GM18873 (cell line): ENCODE measurements around the gene COG5.

Experiments used
- ATAC-seq: cut with Tn5 transposase; IDR thresholded peaks from one replicate; pipeline ENCODE4 v1.9.1; 2021; ENCODE audit warnings: mild to moderate bottlenecking, moderate library complexity, moderate number of reproducible peaks; ENCODE audit not compliant: unreplicated experiment, low FRiP score

The COG5 gene

DNA sequence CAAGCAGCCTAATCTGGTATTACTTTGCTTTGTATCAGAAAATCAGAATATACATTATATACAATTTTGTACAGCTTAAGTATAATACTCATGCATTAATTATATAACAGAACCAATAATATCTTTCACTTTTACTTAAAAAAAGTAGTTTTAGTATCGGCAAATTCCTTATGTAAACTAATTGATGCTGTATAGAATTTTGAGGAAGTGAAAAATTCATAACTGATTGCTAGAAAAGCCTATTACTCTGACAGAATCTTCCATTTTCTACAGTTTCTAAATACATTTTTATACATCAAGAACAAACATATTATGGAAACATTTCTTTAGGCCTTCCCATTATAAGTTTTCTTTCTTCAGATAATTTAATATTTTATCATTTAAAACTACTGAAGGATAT, 217.8 kb downstream of the COG5 start:
- no peak for ATAC-seq

DNA sequence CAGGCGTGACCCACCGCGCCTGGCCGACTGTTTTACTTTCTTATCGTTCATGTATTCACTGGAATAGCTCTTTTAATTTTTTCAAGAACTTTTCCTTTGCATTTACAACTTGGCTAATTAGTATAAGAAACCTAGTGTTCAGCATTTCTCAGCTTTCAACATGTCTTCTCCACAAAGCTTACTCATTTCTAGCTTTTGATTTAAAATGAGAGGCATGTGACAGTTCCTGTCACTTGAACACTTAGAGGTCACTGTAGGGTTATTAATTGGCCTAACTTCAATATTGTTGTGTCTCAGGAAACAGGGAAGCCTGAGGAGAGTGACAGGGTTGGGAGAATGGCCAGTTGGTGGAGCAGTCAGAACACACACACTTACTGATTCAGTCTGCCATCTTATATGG, 218.9 kb downstream of the COG5 start:
- ATAC-seq, result no peak

DNA sequence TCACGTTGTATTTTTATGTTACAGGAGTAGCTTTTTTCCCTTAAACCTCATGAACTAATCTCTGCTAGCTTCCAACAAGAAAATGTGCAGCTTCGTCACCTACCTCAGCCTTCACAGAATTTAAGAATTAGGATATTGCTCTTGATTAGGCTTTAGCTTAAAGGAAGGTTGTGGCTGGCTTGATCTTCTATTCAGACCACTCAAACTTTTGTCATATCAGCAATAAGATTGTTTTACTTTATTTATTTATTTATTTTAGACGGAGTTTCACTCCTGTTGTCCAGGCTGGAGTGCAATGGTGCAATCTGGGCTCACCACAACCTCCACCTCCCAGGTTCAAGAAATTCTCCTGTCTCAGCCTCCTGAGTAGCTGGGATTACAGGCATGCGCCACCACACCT, 219.4 kb downstream of the COG5 start:
- ATAC-seq, result no peak

DNA sequence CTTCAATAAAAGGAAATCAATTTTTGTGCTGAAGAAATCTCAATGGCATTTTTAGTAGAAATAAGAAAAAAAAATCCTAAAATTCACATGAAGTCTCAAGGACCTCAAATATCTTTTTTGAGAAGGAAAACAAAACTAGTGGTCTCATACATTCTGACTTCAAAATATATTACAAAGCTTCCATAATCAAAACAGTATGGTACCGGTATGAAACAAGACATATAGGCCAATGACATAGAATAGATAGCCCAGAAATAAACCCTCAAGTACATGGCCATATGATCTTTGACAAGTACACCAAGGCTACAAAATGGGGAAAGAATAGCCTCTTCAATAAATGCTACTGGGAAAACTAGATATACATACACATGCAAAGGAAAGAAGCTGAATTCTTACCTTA, 225.6 kb downstream of the COG5 start:
- ATAC-seq, result no peak

DNA sequence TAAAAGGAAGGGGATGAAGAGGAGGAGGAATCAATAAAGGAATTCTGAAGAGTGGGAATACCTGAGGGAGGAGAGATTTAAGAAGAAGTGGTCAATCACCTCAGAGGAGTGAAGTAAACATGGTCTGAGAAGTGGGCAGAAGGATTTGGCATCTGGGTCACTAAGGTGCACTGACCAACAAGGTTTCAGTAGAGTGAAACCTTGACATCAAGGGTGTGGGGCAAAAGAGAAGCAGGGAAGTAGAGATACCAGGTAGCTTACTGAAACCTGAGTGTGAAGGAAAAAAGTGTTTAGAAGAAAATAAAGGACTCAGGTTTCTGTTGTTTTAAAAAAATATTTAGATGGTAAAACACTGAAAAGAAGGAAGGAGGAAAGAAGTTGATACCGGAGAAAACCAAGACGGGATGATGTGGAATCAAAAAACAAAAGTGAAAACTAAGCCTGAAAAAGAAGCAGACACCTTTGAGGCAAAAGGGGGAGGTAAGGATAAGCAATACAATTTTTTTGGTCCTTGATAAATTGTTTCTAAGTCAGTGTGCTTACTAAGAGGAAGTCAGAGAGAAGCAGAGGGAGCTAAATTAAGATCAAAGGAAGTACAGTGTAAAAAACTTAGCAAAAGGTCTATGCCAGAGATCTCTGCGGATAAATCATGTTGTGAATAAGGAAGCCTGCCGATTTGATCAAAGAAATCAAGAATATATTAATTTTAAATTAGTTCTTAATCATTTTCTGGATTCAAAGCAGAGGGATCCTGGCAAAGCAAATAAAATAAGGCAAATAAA, 231.0 kb downstream of the COG5 start:
- ATAC-seq, result no peak

DNA sequence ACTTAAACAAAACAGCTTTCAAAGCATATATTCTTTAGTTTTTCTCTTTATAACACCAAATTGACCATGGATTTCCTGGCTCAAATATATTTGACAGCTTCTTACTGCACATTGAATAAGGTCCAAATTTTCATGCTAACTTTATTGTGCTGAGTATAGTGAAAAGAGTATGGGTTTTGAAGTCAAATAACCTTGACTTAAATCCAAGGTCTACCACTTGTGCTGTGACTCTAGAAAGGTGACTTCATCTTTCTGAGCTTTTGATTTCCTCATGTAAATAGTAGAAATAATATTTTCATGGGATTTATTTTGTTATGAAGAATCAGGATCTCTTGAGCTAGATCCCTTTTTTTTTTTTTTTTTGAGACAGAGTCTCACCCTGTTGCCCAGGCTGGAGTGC, 233.2 kb downstream of the COG5 start:
- ATAC-seq, result no peak

DNA sequence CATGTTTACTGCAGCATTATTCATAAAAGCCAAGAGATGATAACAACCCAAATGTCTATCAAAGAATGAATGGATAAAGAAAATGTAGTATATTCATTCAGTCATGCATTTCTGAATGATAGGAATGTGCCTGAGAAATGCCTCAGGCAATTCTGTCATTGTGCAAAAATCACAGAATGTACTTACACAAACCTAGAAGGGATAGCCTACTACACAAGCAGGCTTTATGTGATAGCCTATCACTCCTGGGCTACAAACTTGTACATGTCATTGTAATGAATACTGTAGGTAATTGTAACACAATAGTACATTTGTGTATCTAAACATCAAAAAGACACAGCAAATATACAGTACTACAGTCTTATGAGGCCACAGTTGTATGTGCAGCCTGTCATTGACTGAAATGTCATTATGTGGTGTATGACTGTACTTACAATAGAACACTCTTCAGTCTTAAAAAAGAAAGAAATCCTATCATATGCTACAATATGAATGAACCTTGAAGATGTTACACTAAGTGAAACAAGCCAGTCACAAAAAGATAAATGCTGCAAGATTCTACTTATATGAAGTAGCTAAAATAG, 235.6 kb downstream of the COG5 start:
- ATAC-seq, result no peak

DNA sequence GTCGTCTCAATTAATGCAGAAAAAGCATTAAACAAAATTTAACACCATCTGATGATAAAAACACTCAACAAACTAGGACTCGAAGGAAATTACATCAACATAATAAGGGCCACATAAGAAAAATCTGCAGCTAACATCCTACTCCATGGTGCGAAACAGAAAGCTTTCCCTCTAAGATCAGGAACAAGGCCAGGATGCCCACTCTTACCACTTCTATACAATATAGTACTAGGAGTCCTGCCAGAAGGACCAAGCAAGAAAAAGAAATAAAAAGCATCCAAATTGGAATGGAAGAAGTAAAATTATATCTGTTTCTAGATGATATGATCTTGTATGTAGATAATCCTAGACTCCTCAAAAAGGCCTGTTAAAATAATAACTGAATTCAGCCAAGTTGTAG, 237.7 kb downstream of the COG5 start:
- ATAC-seq, result no peak

DNA sequence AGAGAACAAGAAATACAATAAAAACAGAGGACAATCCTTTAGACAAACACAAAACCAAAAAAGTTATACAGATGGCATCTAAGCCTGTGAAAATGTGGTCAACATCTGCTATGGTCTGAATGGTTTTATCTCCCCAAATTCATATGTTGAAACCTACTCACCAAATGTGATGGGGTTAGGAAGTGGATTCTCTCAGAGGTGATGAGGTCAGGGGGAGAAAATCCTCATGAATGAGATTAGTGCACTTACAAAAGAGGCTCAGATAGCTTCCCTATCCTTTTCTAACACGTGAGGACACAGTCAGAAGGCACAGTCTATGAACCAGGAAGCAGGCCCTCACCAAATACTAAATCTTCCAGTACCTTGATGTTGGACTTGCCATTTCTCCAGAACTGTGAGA, 241.7 kb downstream of the COG5 start:
- ATAC-seq, result no peak

DNA sequence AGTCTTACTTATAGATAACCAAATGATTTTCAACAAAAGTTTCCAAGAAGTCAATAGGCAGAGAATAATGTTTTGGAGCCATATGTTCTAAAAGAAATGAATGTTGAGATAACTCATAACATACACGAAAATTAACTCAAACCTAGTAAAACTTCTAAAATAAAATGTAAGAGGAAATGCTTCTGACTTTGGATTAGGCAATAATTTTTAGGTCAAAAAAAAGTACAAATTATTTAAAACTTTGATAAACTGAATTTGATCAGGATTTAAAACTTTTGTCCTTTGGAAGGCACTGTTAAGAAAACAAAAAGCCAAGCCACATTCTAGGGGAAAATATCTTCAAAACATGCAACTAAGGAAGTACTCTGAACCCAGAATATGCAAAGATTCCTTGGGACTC, 242.1 kb downstream of the COG5 start:
- no peak for ATAC-seq

DNA sequence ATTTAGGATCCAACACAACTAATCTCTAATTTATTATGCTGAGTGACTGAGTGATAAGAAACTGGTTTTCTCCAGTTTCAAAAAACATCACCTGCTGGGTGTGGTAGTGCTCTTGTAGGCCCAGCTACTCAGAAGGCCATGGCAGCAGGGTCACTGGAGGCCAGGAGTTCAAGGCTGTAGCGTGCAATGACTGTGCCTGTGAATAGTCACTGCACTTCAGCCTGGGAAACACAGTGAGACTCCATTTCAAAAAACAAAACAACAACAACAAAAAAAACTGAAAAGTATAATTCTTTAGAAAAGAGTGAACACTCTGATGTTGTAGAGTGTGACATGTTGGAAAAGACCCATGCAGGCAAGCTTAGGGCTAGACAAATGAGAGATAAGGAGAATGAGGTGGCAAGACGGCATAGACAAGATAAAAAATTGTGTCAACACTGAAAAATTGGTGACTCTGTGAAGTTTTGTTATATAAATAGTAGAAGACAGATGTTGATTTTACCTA, 243.9 kb downstream of the COG5 start:
- no peak for ATAC-seq

DNA sequence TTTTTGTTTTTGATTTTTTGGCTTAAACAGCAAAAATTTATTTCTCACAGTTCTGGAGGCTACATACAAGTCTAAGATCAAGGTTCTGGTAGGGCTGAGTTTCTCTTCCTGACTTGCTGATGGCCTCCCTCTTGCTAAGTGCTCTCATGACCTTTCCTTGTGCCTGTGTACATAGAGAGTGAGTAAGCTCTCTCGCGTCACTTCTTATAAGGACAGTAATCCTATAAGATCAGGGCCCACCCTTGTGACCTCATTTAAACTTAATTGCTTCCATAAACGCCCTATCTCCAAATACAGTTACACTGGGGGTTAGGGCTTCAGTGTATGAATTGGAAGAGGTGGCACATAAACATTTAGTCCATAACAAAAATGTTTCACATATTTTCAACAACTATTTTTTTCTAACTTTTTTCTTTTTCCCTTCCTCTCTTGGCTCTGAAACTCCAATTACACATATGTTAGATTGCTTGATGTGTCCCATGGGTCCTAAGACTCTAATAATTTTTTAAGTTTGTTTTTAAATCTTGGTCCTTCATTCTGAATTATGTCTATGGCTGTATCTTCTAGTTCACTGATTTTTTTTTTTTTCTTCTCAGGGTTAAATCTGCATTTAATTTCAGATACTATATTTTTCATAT, 245.1 kb downstream of the COG5 start:
- ATAC-seq, result no peak

DNA sequence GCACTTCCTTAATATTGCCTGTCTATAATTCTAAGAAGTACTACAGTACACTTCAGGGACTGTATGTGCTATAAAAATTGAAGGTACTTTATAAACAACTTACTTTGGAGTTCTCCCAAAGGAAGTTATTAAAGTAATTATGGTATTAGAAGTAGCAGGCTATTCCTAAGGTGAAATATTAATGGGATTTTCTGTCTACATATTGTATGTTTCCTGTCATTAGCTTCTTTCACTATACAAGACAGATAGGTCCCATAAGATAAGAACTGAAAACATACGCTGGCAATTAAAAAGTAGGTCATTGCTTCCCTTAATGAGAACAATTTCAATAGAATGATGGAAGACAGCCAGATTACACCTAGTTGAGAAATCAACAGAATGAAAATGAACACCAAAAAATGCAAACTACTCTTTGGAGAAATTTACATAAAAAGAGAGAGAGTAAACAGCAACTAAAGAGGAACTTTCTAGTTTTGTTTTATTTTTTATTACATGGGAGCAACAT, 248.0 kb downstream of the COG5 start:
- no peak for ATAC-seq

DNA sequence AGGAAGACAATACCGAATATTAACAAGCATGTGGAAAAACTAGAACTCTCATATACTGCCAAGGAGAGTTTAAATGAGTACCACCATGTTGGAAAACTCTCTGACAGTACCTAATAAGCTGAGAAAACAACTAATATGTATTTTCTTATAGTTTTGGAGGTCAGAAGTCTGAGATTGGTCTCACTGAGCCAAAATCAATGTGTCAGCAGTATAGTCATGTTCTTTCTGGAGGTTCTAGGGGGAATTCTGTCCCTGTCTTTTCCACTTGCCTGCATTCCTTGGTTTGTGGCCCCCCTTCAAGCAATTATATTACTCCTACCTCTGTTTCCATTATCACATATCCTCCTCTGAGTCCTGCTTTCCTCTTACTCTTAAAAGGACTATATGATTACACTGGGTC, 250.4 kb downstream of the COG5 start:
- ATAC-seq, result no peak

DNA sequence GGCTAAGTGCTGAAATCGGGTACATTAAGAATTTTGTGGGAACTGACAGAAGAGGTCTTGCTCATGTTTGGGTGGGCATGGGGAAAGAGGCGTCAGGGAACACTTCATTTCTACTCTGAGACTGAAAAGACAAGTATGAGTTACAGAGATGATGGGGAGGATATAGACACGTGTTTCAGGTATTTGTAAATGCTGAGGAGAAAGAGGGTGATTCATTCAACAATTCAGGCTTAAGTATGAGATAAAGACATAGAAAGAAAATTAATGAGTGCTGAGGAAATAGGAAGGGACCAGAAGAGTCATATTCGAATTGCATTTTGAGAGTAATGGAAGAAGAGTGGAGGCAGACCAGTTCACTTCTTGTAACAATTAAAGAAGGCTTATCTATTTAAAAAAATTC, 251.3 kb downstream of the COG5 start:
- ATAC-seq, result no peak

DNA sequence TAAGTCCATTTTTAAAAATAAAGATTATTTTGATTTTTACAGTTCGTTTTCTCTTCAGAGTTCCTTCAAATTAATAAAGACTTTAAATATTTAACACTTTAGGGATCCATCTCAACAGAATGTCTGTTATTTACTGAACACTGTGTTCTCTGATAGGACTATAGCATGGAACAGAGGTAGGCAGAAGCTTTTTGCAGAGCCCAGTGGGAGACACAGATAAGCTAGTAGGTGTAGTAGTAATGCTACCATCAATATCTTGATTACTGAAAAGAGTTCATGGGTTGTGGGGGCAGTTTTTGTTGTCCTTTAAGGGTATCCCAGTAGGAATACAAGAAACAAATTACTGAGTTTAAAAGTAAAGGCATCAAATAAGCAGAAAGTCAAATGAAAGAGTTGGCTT, 254.4 kb downstream of the COG5 start:
- ATAC-seq, result no peak

DNA sequence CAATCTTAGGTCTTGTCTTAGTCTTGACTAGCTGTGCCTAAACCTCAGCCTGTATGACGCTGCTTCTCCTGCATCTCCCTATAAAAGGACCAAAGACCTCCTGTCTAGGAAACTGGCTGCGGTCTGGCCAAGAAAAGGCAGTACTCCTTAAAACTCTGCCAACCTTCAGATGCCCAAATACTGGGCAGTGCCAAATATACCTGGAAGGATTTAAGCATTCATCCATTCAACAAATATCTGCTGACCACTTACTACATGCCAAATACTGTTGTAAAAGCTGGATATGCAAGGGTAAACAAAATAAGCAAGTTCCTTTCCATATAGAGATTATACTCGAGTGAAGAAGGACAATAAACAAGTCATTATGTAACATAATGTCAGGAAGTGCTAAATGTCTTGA, 259.1 kb downstream of the COG5 start:
- no peak for ATAC-seq

DNA sequence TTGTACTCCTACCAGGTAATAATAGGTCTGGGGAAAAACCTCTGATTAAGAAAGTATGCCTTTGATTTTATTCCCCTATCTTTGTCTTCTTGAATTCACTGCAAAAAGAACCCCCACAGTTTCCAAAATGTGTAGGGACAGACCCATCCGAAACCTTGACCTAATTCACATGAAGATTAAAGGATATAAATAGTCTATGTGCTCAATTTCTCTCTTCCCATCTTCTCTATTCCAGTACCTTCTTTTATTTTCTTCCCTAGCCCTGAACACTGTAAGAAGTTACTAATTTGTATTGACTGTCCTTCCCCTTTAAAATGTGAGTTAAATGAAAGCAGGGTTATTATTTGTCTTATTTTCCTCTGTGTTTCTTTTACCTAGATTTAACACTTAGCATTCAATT, 259.7 kb downstream of the COG5 start:
- no peak for ATAC-seq

DNA sequence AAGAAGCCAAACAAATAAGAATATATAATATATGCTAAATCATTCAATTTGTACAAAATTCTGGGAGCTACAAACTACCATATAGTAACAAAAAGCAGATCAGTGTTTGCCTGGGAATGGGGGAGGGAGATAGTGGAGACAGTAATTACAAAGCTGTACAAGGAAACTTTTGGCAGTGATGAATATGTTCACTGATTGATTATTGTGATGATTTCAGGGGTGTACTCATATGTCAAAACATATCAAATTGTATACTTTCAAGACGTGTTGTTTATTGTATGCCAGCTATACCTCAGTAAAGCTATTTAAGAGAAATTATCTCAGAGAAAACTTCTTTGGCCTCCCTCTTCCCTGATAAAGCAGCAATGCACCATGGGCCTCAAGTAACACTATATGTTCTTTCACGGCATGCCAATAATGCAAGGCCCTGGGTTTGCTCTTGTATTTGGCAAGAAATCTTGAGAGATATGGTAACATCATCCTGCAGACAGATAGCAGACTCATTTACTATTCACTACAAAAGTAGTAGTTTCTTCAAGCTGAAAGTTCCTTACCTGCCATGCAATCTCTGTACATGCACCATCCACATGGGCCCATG, 261.4 kb downstream of the COG5 start:
- ATAC-seq, result no peak

DNA sequence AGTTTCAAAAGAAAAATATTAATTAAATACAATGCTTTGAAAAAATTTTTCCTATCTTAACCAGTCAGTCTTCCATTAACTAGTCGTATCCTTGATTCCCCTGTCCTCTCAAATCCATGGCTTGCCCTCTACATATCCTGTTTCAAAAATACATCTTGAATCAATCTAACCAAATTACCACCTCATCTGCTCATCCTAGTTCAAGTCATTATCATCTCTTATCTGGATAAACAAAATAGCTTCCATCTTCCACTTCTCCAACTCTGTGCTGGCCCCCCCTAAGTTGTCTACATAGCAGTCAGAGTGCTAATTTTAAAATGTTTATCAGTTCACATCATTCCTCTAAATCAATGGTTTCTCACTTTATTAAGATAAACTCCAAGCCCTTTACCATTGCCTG, 269.5 kb downstream of the COG5 start:
- no peak for ATAC-seq

DNA sequence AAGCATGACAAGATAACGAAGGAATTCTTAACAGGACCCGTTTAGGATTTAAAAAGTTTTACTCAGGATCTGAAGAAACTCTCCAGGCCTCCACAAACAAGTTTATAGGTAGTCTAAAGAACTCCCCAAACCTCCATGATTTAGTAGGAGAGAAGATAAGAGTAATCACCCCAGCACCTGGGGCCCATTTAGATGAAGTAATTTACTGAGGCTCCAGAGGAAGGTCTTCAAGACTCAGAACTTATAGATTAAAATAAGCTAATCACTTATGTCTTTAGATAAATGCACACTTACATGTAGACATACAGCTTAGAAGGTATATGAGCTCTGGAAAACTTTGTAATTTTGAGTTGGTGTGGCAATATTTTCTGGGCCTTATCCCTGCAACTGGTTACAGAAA, 271.1 kb downstream of the COG5 start:
- ATAC-seq, result no peak
